Hepatocyte (in vitro differentiated cells): Measurements from ENCODE around the gene CAST.

Source experiments
- CTCF ChIP-seq: fragments of 200-600 bp; sonication (generic); IDR thresholded peaks from 2 replicates; pipeline ENCODE4 v1.5.1; 2016; ENCODE audit warnings: antibody characterized with exemption, mild to moderate bottlenecking; ENCODE audit not compliant: poor library complexity
- EZH2phosphoT487 ChIP-seq: fragments of 200-600 bp; sonication (generic); IDR thresholded peaks from one replicate; pipeline ENCODE4 v1.6.1; 2018; ENCODE audit warnings: antibody characterized with exemption, mild to moderate bottlenecking, low read depth, moderate library complexity; ENCODE audit not compliant: unreplicated experiment, severe bottlenecking

- no peak for TF ChIP-seq CTCF
- TF ChIP-seq EZH2phosphoT487, result no peak
These were observed 88.1 kb downstream of the CAST start for GRCh38 chr5:96750110-96750822.
